ENCODE results near the gene NEK2.

GRCh38 chr1:211705467-211706091, 30.2 kb upstream of the NEK2 start:
- TF ChIP-seq CTCF (conservative IDR thresholded peaks at IDR 0.05) (no peak), EZH2 (IDR thresholded peaks at IDR 0.05; ENCODE audit: low read depth) (no peak)

All from PC-9 (cell line).